UCSD-AML1 (cell line): ENCODE measurements around the gene LRP1B.
"Not testable (repeated sequence)": the region's sequence is repeated elsewhere in the genome, so short reads cannot be mapped to it uniquely, and the experiment has no call there.

Experiments used
- DNase-seq: peaks from one replicate; lab custom pipeline; 2025; ENCODE audit not compliant: unreplicated experiment; lab: John Stamatoyannopoulos, UW

LRP1B gene

DNA sequence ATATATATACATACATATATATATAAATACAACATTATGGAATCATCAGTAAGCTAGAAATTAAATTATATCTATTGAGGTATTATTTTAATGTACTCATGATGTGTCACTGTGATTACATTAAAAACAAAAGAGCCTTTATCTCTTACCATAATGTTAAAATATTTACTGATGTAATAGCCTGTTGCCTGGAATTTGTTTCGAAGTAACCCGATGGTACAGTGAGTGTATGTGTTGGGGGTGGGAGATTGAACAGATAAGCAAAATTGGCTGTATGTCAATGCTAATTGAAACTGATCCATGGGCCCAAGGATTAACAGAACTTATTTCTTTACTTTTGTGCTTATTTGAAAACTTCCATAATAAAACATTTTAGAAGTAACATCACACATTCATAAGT lies 1473.2 kb downstream of the LRP1B start:
- DNase-seq, result no peak

DNA sequence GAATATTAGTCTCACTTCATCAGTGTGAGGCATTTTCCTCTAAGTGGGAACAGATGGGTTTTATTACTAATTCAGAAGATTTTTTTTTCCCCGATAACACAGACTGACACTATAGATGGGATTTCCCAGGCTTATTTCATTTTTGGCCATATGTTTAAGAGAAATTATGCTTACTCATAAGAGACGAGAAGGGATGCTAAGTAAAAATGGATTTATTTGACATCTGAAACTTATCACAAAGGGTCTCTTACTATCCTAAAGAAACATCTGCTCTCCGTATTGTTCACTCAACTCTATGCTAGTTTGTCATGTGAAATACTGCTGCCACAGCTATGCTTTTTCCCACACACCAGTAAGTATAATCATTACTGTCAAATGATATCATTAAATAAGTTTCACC lies 1476.3 kb downstream of the LRP1B start:
- DNase-seq, result no peak

DNA sequence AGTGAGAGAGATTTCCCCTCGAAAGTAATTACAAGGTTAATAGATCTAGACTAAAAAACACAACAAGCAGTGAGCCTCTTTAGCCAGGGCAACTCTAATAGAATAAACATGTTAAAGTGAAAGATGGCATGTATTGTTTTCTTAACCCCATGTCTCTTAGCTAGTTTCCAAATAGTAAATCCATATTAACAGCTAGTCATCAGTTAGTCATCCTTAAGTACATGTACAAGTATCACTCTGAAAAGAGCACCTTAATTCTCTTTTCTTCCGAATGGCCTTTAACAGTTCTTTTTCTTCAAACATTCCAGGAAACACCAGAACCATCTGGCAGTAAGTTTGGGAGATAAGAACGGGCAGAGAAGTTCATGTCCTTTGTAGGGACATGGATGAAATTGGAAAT lies 1480.0 kb downstream of the LRP1B start:
- DNase-seq, result no peak

DNA sequence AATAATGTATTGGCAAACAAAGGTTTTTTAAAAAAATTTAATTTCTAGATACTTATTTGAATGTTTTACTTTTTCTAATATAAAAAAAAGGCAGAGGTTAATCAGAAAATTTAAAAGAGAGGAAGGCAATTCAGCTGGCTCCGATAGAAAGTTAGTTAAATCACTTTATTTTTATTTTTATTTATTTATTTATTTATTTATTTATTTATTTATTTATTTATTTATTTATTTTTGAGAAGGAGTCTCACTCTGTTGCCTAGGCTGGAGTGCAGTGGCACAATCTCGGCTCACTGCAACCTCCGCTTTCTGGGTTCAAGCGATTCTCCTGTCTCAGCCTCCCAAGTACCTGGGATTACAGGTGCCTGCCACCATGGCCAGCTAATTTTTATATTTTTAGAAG lies 1480.7 kb downstream of the LRP1B start:
- DNase-seq, result not testable (repeated sequence)

DNA sequence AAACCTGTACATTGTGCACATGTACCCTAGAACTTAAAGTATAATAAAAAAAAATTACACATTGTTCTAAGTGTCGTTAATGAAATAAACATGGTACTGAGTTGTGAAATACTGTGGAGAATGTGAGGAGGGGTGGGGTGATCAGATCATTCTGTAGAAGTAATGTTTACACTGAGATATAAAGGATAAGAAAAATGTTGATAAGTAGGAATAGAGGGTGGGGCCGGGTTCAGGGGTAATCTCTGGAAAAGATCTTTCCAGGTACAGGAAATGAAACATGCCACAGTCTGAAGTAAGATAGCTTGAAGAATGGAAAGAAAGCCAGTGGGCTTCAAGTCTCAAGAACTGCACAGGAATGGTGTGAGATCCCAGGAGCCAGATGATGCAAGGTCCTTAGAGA lies 1482.4 kb downstream of the LRP1B start:
- DNase-seq, result no peak

- no peak for DNase-seq
These were observed 1487.0 kb downstream of the LRP1B start for GRCh38 chr2:140643761-140644187.

GRCh38 chr2:140641163-140641562 lies 1489.7 kb downstream of the LRP1B start:
- DNase-seq, result no peak

DNA sequence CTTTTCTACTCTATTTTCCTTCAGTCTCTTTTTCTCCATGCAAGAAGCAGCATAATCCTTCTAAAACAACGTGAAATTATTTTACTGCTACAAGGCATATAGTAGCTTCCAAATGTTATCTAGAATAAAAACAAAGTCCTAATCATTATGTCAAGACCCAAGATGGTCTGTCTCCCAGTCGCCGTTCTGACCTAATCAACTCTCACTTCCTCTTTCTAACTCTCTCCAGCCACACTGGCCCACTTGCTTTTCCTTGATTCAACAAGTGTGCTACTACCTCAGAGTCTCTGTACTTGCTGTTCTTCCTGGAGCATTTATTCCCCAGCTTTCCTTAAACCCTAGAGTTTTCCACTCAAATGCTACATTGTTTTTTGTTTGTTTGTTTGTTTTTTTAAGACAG lies 1491.2 kb downstream of the LRP1B start:
- no peak for DNase-seq

GRCh38 chr2:140630557-140630956 lies 1500.3 kb downstream of the LRP1B start:
- no peak for DNase-seq

- no peak for DNase-seq
These were observed 1502.9 kb downstream of the LRP1B start for GRCh38 chr2:140627885-140628284.

DNA sequence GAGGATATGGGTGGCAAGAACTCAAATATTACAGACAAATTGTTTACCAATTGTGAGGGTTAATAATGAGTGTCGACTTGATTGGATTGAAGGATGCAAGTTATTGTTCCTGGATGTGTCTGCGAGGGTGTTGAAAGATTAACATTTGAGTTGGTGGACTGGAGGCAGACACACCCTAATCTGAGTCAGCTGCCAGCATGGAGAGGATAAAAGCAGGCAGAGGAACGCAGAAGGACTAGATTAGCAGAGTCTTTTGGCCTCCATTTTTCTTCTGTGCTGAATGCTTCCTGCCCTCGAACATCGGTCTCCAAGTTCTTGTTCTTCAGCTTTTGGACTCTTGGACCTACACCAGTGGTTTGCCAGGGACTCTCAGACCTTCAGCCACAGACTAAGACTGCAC lies 1503.7 kb downstream of the LRP1B start:
- no peak for DNase-seq

DNA sequence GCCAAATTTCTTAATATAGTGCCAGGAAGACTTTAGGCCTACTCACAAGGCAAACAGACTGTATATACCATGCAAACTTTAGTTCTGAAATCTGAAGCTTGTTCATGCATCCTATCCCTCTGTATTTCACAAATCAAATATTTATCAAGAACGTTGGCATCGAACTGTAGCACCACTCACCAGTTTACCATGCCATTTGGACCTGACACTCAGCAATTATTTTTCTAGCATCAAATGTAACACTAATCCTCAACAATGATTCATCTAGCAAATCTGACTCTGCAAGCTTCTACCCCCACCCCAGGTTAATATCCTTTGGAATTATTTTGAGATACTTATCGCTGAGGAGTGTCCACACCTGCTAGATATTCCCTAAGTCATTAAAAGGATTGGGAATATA lies 1506.6 kb downstream of the LRP1B start:
- DNase-seq, result no peak

DNA sequence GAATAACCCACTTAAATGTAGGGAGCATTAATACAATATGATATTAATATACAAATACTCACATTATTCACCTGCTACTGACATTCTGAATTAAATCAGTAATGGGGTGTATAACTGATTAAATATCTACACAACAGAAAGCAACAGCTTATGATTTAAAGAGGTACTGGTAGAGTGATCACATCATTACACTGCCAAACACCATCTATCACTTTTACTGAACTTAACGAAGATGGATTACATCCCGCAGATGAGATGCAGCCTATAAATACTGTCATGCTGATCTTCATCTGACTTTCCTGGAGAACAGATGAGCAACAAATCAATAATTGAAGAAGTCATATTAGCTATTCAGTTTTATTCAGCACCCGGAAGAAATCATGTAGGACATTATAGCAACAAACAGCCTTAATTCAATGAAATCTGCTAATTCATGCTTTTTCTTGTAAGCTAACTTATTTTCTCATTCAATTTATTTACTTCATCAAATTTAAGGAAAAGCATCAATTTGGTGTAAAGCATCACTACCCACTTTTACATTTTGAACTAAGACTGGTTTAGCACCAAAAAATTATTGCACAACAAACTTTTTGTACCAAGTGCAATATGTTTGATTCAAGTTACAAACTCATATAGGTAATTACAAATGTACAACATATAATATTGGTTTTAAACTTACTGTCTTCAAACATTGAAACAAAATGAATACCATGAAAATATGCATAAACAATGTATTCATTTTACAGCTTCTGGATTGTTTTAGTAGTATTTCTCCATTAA lies 1509.0 kb downstream of the LRP1B start:
- no peak for DNase-seq

GRCh38 chr2:140604788-140605187 lies 1526.0 kb downstream of the LRP1B start:
- no peak for DNase-seq

GRCh38 chr2:140604096-140604495 lies 1526.7 kb downstream of the LRP1B start:
- no peak for DNase-seq

- DNase-seq, result no peak
These were observed 1527.4 kb downstream of the LRP1B start for GRCh38 chr2:140603416-140603815.

GRCh38 chr2:140601801-140602200 lies 1529.0 kb downstream of the LRP1B start:
- DNase-seq, result no peak

DNA sequence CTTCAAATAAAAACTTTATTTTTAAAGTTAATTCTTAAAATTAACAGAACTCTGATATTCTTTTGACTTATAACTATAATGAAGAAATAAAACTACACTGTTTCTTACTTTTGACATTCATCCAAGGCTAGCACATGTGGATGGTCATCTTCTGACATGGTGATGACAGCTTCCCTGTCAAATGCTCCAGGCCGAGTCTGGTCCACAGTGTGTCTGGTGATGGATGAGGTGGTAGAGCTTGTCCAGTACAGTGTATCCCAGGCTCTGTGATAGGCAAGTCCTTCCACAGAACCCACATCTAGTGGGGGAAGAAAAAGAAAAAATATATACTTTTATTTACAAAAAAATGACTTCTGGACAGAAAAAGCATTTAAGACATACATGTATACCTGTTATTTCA lies 1529.5 kb downstream of the LRP1B start:
- DNase-seq, result no peak

DNA sequence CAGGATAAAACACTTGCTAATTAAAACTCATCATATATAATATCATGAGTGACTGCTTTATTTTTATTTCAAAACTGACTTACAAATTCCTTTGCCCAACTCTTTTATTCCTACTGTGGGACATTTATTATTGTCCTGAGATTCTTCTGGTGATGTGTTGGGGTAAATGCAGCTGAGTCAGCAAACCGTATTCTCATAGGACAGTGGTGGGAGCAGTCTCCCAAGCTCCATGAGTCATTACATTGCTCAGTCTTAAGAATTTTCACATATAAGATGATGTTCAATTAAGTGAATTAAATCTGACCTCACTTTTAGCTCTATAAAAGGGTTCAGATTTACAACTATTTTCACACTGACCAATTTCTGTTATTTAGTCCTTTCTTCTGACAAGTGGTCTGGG lies 1530.7 kb downstream of the LRP1B start:
- DNase-seq, result no peak

DNA sequence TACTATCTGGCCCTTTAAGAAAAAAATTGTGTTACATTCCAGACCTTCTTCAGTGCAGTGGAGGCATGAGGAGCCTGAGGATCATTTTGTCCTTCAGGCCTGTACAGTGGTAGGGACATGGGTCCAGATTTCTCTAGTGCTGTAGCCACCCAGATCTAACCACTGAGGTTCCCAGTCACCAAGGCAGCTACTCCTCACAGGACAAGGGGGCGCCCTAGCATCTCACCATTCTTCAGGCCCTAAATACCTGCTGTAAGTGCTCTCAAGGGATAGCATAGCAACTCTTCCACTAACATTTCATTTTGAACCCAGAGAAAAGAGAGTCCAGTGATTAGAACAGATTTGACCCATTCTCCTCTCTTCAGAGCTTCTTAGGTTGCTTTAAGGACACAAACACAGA lies 1533.0 kb downstream of the LRP1B start:
- no peak for DNase-seq

- DNase-seq, result no peak
These were observed 1533.6 kb downstream of the LRP1B start for GRCh38 chr2:140597205-140597604.

DNA sequence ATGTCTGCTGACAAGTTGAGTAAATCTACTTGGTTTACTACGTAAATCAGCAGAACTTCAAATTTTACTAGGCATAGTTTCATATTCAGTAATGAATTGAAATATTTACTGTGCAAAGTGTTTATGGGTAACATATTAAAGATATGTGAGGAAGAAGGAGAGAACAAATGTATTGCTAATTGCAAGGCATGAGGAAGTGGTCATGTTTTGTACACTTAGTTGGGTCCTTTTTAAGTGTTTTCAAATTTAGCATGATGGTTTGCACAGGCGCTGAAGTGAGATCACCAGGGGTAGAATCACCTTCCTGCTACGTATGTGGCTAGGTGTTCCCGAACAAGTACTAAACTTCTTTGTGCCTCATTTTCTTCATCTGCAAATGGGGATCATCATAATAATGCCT lies 1534.4 kb downstream of the LRP1B start:
- no peak for DNase-seq

GRCh38 chr2:140595107-140595506 lies 1535.7 kb downstream of the LRP1B start:
- DNase-seq, result no peak
